Mammary epithelial cell (primary cell): Measurements from ENCODE around the gene PPP1R1B.

Experiments
- EZH2 ChIP-seq: IDR thresholded peaks from 2 replicates; pipeline ENCODE4 v1.6.1; 2012; ENCODE audit warnings: low read length, inconsistent platforms, borderline replicate concordance
- TF ChIP-seq, protein P1 (sequence below), 2 donors: IDR thresholded peaks in 1 of 2; conservative IDR thresholded peaks in 1 of 2; 2 replicates each; pipeline ENCODE4 v1.5.1; 2011 to 2012; ENCODE audit warnings: inconsistent platforms in 2 of 2, low read length in 2 of 2, mild to moderate bottlenecking in 2 of 2, control low read depth in 1 of 2, low read depth in 1 of 2; ENCODE audit not compliant: insufficient read depth in 1 of 2; ENCODE audit errors: extremely low read depth in 1 of 2

DNA sequence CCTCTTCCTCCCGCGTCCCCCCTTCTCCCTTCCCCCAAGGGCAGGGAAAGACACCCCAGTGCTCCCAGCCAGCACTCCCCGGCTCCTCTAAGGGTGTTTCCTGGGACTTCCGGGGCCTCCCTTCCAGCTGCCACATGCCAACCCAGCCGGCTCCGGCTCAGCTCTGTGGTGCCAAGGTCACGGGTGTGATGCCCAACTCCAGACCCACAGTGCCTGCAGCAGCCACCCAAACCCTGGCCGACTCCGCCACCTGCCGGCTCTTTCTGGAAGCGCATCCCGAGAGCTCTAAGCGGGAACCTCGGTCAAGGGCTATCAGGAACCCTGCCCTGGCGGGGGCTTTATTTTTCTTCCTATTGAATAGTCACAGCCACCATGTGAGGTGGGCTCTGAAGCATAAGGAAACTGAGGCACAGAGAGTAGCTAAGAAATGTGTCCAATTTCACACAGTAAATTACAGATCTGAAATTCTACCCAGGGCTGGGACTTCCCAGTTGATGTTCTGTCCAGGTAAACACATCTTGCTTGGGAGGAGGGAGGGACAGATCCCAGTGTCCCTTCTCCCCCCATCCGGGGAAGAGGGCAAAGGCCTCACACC, 3.3 kb upstream of the PPP1R1B start:
- TF ChIP-seq, protein P1, sequence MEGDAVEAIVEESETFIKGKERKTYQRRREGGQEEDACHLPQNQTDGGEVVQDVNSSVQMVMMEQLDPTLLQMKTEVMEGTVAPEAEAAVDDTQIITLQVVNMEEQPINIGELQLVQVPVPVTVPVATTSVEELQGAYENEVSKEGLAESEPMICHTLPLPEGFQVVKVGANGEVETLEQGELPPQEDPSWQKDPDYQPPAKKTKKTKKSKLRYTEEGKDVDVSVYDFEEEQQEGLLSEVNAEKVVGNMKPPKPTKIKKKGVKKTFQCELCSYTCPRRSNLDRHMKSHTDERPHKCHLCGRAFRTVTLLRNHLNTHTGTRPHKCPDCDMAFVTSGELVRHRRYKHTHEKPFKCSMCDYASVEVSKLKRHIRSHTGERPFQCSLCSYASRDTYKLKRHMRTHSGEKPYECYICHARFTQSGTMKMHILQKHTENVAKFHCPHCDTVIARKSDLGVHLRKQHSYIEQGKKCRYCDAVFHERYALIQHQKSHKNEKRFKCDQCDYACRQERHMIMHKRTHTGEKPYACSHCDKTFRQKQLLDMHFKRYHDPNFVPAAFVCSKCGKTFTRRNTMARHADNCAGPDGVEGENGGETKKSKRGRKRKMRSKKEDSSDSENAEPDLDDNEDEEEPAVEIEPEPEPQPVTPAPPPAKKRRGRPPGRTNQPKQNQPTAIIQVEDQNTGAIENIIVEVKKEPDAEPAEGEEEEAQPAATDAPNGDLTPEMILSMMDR (conservative IDR thresholded peaks at IDR 0.05 in 1 of 2, IDR thresholded peaks at IDR 0.05 in 1 of 2; ENCODE audit: extremely low read depth in 1 of 2, insufficient read depth in 1 of 2, low read depth in 1 of 2, low read length in 2 of 2) = peak; percentile 82 to 93
- no peak for TF ChIP-seq EZH2
